HL-60 (cell line): ENCODE measurements around the gene SSBP4.
A peak's percentile ranks its signal among the peaks of the same experiment; 100 is the strongest.

Experiments used
- DNase-seq, 2 experiments: peaks; one replicate each; pipeline ENCODE4 v3.0.0-alpha.2; 2010 to 2020; ENCODE audit warnings: low read depth in 1 of 2, low spot score in 1 of 2
- H3K27ac ChIP-seq: fragments of 250-450 bp; sonication (Bioruptor Pico); replicated peaks from 2 replicates; pipeline ENCODE4 v1.5.1; 2020; ENCODE audit warnings: mild to moderate bottlenecking, moderate library complexity
- H3K27me3 ChIP-seq: fragments of 250-450 bp; sonication (Bioruptor Pico); 2 replicates; pipeline ENCODE4 v1.5.1; 2021; ENCODE audit warnings: mild to moderate bottlenecking, moderate library complexity; ENCODE audit not compliant: insufficient read depth, poor library complexity, severe bottlenecking
- H3K4me3 ChIP-seq: replicated peaks from 2 replicates; pipeline ENCODE4 v1.5.1; 2011; ENCODE audit warnings: mild to moderate bottlenecking, control low read depth, low read length; ENCODE audit not compliant: insufficient read depth
- CTCF ChIP-seq: IDR thresholded peaks from one replicate; pipeline ENCODE4 v1.5.1; 2011; ENCODE audit warnings: low read length, control low read depth, inconsistent platforms; ENCODE audit not compliant: insufficient read depth
- GABPA ChIP-seq: IDR thresholded peaks from 2 replicates; pipeline ENCODE4 v1.6.1; 2012; ENCODE audit warnings: low read depth
- POLR2AphosphoS5 ChIP-seq: IDR thresholded peaks from 2 replicates; pipeline ENCODE4 v1.6.1; 2012; ENCODE audit warnings: low read depth
- REST ChIP-seq: IDR thresholded peaks from 2 replicates; pipeline ENCODE4 v1.6.1; 2012; ENCODE audit warnings: low read depth; ENCODE audit not compliant: insufficient replicate concordance
- SPI1 ChIP-seq: IDR thresholded peaks from 2 replicates; pipeline ENCODE4 v1.6.1; 2012; ENCODE audit warnings: low read depth, mild to moderate bottlenecking, borderline replicate concordance

The SSBP4 gene

GRCh38 chr19:18439025-18439909 is 20.1 kb downstream of the SSBP4 start:
- TF ChIP-seq CTCF (no peak), SPI1 (no peak), REST (no peak), GABPA (no peak), POLR2AphosphoS5 (no peak)
- peaks cover 4% of the 10 kb centered on the region for H3K27me3 ChIP-seq
- no peak overlapping the region for H3K27ac ChIP-seq
- no peak for DNase-seq
- no peak overlapping the region for H3K4me3 ChIP-seq

- DNase-seq = no peak
- Histone ChIP-seq H3K27ac (no peak overlapping the region), H3K27me3 (peaks cover 4% of the 10 kb centered on the region), H3K4me3 (no peak overlapping the region)
- no peak for TF ChIP-seq SPI1
- TF ChIP-seq GABPA = no peak
- TF ChIP-seq POLR2AphosphoS5 = no peak
- no peak for TF ChIP-seq REST
- TF ChIP-seq CTCF = no peak
Measured at GRCh38 chr19:18439910-18440237, 20.7 kb downstream of the SSBP4 start.

- H3K4me3 ChIP-seq = no peak overlapping the region
- DNase-seq = peak; percentile 38 to 74
- no peak overlapping the region for H3K27ac ChIP-seq
- TF ChIP-seq POLR2AphosphoS5 (no peak), CTCF (peak; percentile 39), REST (no peak), GABPA (no peak), SPI1 (no peak)
- peaks cover 4% of the 10 kb centered on the region for H3K27me3 ChIP-seq
Measured at GRCh38 chr19:18440415-18440877, 21.2 kb downstream of the SSBP4 start.
